RWPE2 (cell line): ENCODE measurements around the gene PDLIM1.

Experiments used
- ATAC-seq: fragments of 200-7000 bp; cut with Tn5 transposase; 3 replicates; pipeline ENCODE4 v1.9.1; 2021; ENCODE audit warnings: low read depth
- DNase-seq: peaks from one replicate; pipeline ENCODE4 v3.0.0-alpha.2; 2020; ENCODE audit warnings: low spot score
- H3K27ac ChIP-seq: fragments of 450-650 bp; 2 replicates; pipeline ENCODE4 v1.5.1; 2017; ENCODE audit warnings: mild to moderate bottlenecking; ENCODE audit not compliant: poor library complexity, severe bottlenecking
- H3K27me3 ChIP-seq: fragments of 250-450 bp; sonication (Bioruptor Pico); 2 replicates; pipeline ENCODE4 v1.5.1; 2021; ENCODE audit warnings: mild to moderate bottlenecking, moderate library complexity; ENCODE audit not compliant: insufficient read depth, poor library complexity, severe bottlenecking
- H3K36me3 ChIP-seq: fragments of 250-450 bp; sonication (Bioruptor Pico); 2 replicates; pipeline ENCODE4 v1.5.1; 2020; ENCODE audit warnings: low read depth, mild to moderate bottlenecking, moderate library complexity
- H3K4me1 ChIP-seq: fragments of 250-450 bp; sonication (Bioruptor Pico); 2 replicates; pipeline ENCODE4 v1.5.1; 2021; ENCODE audit warnings: mild to moderate bottlenecking, moderate library complexity; ENCODE audit not compliant: insufficient read depth, poor library complexity, severe bottlenecking
- H3K4me3 ChIP-seq: fragments of 250-450 bp; sonication (Bioruptor Pico); 2 replicates; pipeline ENCODE4 v1.5.1; 2021; ENCODE audit warnings: mild to moderate bottlenecking, moderate library complexity; ENCODE audit not compliant: severe bottlenecking
- H3K9me3 ChIP-seq: fragments of 250-450 bp; sonication (Bioruptor Pico); 2 replicates; pipeline ENCODE4 v1.5.1; 2021; ENCODE audit warnings: mild to moderate bottlenecking, moderate library complexity; ENCODE audit not compliant: severe bottlenecking
- TF ChIP-seq, protein P1 (sequence below): fragments of 450-650 bp; IDR thresholded peaks from one replicate; pipeline ENCODE4 v1.5.1; 2017; ENCODE audit warnings: mild to moderate bottlenecking, moderate library complexity; ENCODE audit not compliant: poor library complexity, severe bottlenecking

The PDLIM1 gene

GRCh38 chr10:95288303-95288702, 2.5 kb downstream of the PDLIM1 start:
- Histone ChIP-seq H3K27me3 (no peaks in the 10 kb centered on the region), H3K4me1 (peaks cover 31% of the 10 kb centered on the region), H3K9me3 (no peaks in the 10 kb centered on the region), H3K36me3 (peaks cover 44% of the 10 kb centered on the region), H3K4me3 (peak overlapping the region; percentile 97), H3K27ac (peak overlapping the region; percentile 74)
- ATAC-seq: no peak
- no peak for DNase-seq
- TF ChIP-seq, protein P1, sequence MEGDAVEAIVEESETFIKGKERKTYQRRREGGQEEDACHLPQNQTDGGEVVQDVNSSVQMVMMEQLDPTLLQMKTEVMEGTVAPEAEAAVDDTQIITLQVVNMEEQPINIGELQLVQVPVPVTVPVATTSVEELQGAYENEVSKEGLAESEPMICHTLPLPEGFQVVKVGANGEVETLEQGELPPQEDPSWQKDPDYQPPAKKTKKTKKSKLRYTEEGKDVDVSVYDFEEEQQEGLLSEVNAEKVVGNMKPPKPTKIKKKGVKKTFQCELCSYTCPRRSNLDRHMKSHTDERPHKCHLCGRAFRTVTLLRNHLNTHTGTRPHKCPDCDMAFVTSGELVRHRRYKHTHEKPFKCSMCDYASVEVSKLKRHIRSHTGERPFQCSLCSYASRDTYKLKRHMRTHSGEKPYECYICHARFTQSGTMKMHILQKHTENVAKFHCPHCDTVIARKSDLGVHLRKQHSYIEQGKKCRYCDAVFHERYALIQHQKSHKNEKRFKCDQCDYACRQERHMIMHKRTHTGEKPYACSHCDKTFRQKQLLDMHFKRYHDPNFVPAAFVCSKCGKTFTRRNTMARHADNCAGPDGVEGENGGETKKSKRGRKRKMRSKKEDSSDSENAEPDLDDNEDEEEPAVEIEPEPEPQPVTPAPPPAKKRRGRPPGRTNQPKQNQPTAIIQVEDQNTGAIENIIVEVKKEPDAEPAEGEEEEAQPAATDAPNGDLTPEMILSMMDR: no peak

- ATAC-seq: no peak
- Histone ChIP-seq H3K27ac (peak overlapping the region; percentile 74), H3K4me1 (peaks cover 31% of the 10 kb centered on the region)
Observed at GRCh38 chr10:95287281-95287680, 3.5 kb downstream of the PDLIM1 start.

GRCh38 chr10:95286707-95287106, 4.1 kb downstream of the PDLIM1 start:
- ATAC-seq: no peak
- peaks cover 35% of the 10 kb centered on the region for H3K4me1 ChIP-seq
- H3K4me3 ChIP-seq: no peak overlapping the region
- no peaks in the 10 kb centered on the region for H3K9me3 ChIP-seq
- no peak for DNase-seq
- H3K36me3 ChIP-seq: peaks cover 53% of the 10 kb centered on the region
- peak overlapping the region; percentile 74 for H3K27ac ChIP-seq
- TF ChIP-seq, protein P1: no peak
- no peaks in the 10 kb centered on the region for H3K27me3 ChIP-seq

More at GRCh38 chr10:95287281-95287680, 3.5 kb downstream of the PDLIM1 start:
- no peak overlapping the region for H3K4me3 ChIP-seq
- peaks cover 48% of the 10 kb centered on the region for H3K36me3 ChIP-seq
- H3K27me3 ChIP-seq: no peaks in the 10 kb centered on the region
- no peak for DNase-seq
- TF ChIP-seq, protein P1: no peak
- H3K9me3 ChIP-seq: no peaks in the 10 kb centered on the region

DNA sequence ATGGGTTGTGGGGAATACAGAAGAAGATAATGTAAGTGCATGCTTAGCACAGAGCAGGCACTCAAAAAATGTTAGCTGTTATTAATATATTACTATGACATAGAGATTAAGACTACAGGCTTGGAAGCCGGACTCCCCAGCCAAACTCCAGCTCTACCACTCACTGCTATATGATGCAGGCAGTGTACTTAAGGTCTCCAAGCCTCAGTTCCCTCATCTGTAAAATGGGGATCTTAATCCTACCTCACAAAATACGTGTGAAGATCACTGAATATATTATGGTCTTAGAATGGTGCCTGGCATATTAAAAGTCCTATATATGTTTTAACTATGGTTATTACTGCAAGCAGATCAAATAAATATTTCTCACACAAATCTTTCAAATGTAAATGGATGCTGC, 5.2 kb downstream of the PDLIM1 start:
- Histone ChIP-seq H3K4me3 (no peak overlapping the region), H3K27me3 (no peaks in the 10 kb centered on the region), H3K4me1 (peaks cover 46% of the 10 kb centered on the region), H3K9me3 (no peaks in the 10 kb centered on the region), H3K36me3 (peaks cover 57% of the 10 kb centered on the region), H3K27ac (no peak overlapping the region)
- no peak for DNase-seq
- TF ChIP-seq, protein P1: no peak
- no peak for ATAC-seq

DNA sequence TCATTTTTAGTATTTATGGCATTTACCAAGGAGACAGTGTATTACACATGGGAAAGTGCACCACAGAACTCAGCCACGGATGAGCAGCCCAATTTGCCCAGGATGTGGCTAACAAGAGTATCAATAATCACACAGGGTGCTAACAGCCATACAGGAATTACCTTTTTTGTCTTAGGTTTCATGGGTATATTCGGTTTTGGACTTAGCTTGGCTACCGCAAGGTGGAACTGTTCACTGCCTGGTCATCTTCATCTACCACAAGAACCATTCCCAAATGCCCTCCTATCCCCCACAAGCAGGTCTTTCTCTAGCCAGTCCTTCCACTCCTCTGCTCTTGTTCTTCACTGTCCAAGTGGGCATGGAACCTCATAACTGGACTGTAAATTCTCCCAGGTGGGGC, 6.0 kb downstream of the PDLIM1 start:
- DNase-seq (no peak), ATAC-seq (no peak)
- H3K9me3 ChIP-seq: no peaks in the 10 kb centered on the region
- H3K27me3 ChIP-seq: no peaks in the 10 kb centered on the region
- H3K36me3 ChIP-seq: peaks cover 65% of the 10 kb centered on the region
- no peak overlapping the region for H3K27ac ChIP-seq
- TF ChIP-seq, protein P1: no peak
- no peak overlapping the region for H3K4me3 ChIP-seq
- H3K4me1 ChIP-seq: peaks cover 52% of the 10 kb centered on the region
